ENCODE results near the gene DCX.

GRCh38 chrX:111363741-111364140, 48.3 kb downstream of the DCX start:
- TF ChIP-seq EZH2 (IDR thresholded peaks at IDR 0.05) (no peak), POLR2AphosphoS5 (IDR thresholded peaks at IDR 0.05; ENCODE audit: borderline replicate concordance, low read depth, low read length) (no peak)

Measured in SK-N-MC (cell line).